ENCODE data around the gene DYNC2H1.
A peak's percentile ranks its signal among the peaks of the same experiment; 100 is the strongest.

Gene DYNC2H1

DNA sequence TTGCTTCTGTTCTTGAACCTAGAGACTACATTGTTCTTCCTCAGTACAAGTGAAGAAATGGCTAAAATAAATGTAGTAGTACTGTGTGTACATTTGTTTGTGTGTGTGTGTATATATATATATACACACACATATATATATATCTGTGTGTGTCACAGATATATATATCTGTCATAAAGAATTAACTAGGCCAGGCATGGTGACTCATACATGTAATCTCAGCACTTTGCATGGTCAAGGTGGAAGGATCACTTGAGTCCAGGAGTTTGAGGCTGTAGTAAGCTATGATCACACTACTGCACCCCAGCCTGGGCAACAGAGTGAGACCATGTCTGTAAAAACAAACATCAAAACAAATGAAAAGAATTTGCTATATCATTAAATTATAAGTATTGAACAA, 164.8 kb downstream of the DYNC2H1 start:
- no peak for DNase-seq (ENCODE audit: low spot score)

DNA sequence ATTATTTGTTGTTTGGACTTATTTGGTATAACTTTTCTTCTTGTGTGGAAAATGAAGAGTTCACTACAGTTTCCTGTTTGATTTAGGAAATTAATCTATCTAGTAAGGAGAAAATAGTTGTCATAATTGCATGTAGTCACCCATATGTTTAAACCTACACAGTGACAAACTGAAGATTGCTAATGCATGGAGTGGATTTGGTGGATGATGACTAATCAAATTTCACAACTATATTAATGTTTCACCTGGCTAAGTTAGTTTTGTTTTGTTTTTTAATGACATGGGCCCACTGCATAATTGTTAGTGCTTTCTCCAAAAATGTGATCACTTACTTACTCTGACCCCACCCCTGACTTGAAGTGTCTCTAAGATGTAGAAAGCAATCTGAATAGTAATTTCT, 170.6 kb downstream of the DYNC2H1 start:
- no peak for DNase-seq (ENCODE audit: low spot score)

DNA sequence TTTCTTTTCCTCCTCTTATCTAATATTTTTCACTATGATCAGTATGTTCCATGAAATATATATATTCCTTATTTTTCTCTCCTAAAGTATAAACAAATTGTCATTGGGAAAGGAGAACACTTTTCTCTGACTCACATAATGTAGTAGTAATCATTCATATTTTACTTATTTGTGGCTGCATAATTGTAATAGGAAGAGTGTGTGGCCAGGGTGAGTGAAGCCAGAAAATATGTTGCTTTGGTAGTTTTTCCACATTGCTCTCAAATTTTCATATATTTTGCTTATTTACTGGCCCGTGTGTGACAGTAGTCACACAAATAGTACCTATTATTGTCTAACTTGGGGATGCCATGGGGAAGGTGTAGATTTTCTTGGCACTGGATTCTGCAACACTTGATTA, 172.1 kb downstream of the DYNC2H1 start:
- no peak for DNase-seq (ENCODE audit: low spot score)

GRCh38 chr11:103284260-103284659, 175.0 kb downstream of the DYNC2H1 start:
- no peak for DNase-seq (ENCODE audit: low spot score)

DNA sequence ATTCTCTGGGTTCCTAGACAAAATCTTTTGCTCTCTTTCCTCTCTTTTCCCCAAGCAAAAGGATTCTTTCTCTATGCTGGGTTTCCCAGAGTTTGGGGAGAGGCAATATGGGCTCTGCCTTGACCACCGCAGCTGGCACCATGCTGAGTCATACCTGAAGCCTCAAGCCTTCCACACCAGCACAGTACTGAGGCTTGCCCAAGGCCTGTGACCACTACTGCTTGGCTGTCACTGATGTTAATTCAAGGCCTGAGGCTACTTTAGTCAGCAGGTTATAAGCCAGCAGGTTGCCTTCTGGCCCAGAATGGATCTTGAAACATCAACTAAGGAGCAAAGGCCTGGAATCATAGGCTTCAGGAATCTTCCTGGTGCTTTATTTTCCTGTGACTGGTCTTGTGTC, 185.3 kb downstream of the DYNC2H1 start:
- no peak for DNase-seq (ENCODE audit: low spot score)

GRCh38 chr11:103295704-103296103, 186.5 kb downstream of the DYNC2H1 start:
- DNase-seq (ENCODE audit: low spot score) = no peak

DNA sequence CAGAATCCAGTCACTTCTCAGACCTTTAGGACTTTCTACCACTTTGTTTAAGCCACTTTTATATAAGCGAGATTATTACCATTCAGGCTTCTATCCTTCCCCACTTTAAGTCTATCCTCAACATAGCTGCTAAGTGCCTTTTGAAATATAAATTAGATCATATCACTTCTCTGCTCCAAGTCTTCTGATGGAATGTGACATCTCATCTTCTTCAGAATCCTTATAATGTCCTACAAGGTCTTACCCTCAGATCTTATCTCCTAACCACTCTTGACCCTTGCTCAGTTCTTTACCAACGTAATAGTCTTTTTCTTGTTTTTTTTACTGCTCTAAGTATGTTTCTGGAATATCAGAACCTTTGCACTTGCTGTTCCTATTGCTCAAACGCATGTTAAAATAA, 188.7 kb downstream of the DYNC2H1 start:
- DNase-seq (ENCODE audit: low spot score) = no peak

DNA sequence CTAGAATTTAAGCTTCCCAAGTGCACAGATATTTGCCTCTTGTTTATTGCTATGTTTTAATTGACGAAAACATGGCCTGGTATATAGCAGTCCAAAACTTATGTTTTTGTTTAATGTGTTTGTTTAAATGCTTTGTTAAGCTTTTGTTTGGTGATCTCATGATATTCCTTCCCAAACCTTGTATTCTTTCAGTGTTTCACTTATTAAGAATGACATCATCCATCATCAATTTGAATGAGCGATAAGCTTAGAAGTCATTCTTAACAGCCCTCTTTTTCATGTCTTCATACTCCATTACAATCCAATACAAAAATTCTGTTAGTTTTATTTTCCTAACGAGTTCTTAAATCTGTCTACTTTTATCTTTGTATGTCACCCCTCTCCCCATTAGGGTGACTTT, 206.0 kb downstream of the DYNC2H1 start:
- DNase-seq (ENCODE audit: low spot score) = no peak

GRCh38 chr11:103317118-103317517, 207.9 kb downstream of the DYNC2H1 start:
- DNase-seq (ENCODE audit: low spot score) = no peak

DNA sequence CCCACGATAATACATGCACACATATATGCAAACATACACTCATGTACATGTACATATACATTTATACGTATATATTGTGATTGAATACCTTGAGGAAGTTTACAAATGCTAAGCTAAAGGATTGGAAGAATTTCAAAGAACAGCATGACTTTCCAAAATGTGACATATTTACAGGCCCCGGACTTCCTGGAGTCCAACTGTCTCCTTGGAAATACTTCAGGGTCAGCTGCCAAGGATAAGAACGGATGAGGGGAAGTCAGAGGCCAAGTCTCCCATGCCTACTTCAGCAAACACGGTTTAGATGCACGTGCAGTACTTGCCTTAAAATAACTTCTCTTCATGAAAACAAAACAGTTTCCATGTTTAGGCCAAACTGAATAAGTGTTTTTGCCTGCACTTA, 213.6 kb downstream of the DYNC2H1 start:
- DNase-seq (ENCODE audit: low spot score) = no peak

- no peak for DNase-seq (ENCODE audit: low spot score)
Measured at GRCh38 chr11:103325686-103326069, 216.5 kb downstream of the DYNC2H1 start.

DNA sequence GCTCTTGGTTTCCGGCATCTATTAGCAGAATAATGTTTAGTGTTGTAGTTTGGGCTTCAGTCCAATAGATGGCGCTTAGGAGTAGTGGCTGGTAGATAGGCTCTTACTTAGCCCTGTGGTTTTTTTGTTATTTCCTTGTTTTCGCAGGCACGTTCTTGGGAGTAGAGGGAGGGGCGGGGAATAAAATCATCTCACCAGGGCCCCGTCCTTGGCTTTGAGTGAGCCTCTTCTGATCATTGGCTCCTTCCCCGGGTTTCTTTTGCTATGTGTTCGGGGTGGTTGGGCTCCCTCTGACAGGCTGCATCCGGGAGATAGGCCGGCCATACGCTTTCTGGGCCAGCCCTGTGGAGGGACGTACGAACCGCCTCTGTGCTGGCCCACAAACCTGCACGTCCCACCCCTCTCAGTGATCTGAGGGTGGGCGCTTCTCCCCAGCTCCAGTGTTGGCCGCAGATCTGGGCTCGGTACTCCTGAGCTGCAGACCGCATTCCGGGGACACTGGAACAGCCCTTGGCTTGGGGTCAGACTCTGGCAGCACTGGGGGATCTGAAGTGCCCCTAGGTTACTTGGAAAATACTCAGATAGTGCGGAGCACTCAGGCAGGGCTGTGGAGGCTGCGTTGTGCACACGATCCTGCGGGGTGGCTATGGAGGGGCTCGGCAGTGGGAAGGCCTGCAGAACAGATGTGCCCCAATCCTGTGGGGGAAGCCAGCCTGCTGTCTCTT, 217.0 kb downstream of the DYNC2H1 start:
- peak; percentile 87 for DNase-seq (ENCODE audit: low spot score)

GRCh38 chr11:103327721-103328120, 218.5 kb downstream of the DYNC2H1 start:
- DNase-seq (ENCODE audit: low spot score) = no peak

DNA sequence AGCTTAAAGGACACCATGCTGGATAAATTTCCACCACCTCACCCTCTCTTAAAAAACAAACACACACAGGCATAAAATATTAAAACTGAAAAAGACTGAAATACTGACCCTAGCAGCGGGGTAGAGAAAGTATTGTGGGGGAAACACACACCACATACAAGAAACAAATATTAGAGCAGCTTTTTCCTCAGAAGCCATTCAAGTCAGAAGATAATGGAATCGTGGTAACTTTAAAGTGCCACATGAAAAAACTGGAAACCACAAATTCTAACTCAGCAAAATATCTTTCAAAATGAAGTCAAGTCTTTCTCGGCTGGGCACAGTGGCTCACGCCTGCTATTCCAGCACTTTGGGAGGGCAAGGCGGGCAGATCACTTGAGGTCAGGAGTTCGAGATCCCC, 223.2 kb downstream of the DYNC2H1 start:
- DNase-seq (ENCODE audit: low spot score) = no peak

DNA sequence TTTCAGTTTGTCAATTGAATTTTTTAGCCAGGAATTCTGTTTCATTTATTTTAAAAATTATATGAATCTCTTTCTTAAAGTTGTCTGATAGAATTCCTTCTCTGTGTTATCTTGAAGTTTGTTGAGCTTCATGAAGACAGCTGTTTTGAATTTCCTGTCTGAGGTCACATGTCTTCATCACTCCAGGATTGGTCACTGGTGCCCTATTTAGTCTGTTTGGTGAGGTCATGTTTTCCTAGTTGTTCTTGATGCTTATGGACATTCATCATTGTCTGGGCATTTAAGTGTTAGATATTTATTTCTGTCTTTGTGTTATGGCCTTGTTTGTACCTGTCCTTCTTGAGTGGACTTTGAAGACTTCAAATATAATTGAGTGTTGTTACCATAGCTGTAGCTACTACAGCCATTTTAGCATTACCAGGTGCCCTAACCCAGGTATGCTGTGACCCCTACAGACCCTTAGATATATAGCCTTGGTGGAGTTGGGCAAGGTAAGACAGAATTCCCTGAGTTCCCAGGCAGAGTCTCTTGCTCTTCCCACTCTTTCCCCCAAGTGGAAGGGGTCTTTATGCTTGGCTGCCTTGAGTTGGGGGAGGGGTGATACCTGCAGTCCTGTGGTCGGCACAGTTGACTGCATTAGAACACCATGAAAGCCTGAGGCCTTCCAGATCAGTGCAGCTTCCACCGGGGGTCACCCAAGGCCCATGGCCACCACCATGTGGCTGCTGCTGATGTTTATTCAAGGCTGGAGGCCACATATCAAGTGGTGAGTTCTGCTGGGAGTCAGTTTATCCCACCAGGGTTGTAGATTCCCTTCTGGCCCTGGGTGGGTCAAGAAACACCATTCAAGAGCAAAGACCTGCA, 229.6 kb downstream of the DYNC2H1 start:
- DNase-seq (ENCODE audit: low spot score) = no peak

DNA sequence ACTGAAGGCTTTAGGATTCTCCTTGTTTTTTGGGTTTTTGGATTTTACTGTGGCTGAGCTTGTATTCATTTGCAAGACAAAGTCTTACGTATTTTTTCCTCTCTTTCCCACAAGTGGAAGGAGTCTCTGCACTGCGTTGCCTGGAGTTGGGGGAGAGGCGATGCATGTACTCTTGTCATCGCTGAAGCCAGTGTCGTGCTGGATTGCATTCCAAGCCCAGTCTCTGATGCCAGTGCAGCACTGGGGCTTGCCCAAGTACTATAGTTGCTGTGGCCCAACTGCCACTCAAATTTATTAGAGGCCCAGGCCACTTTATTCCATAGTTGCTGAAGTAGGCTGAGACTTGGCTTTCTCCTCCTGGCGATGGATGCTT, 230.2 kb downstream of the DYNC2H1 start:
- no peak for DNase-seq (ENCODE audit: low spot score)

DNA sequence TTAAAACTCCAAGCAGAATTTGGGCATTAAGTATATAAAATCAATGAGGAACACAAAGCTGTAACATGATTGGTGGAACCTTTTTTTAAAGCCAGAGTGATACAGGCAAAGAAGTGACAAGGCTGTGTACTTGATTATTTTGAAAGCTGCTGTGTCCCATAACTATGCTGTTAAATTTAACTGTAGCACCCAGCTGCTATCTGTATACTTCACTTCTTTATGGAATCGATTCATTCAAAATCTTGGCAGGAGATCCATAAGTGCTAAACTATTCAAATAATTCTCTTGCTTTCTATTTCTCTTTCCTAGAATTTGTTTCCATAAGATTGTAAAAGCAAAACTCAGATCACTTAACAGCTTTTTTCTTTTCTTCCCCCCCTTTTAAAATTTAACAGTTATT, 231.7 kb downstream of the DYNC2H1 start:
- DNase-seq (ENCODE audit: low spot score) = no peak

- DNase-seq (ENCODE audit: low spot score) = no peak
Measured at GRCh38 chr11:103344886-103345285, 235.7 kb downstream of the DYNC2H1 start.

DNA sequence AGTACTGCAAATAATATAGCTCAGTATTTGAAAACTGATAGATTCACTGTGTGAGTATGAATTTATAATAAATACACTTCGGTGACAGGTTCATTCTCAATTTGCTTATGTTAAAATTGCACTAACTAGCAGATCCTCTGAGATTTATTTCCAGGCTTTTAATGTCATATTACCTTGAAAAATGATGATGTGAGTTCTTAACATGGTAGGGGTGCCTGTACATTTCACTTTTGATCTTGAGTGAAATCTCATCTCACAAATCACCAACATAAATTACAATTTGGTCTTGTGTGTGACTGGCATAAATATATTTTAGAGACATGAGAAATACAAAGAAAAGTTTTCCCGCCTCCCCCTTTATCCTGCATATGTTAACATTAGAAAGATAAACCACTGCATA, 240.4 kb downstream of the DYNC2H1 start:
- DNase-seq (ENCODE audit: low spot score) = no peak

- no peak for DNase-seq (ENCODE audit: low spot score)
Measured at GRCh38 chr11:103354656-103355055, 245.4 kb downstream of the DYNC2H1 start.

GRCh38 chr11:103358251-103358650, 249.0 kb downstream of the DYNC2H1 start:
- DNase-seq (ENCODE audit: low spot score) = no peak

GRCh38 chr11:103359216-103359615, 250.0 kb downstream of the DYNC2H1 start:
- DNase-seq (ENCODE audit: low spot score) = no peak

- DNase-seq (ENCODE audit: low spot score) = no peak
Measured at GRCh38 chr11:103364687-103365086, 255.5 kb downstream of the DYNC2H1 start.

GRCh38 chr11:103367650-103368049, 258.4 kb downstream of the DYNC2H1 start:
- no peak for DNase-seq (ENCODE audit: low spot score)
